ENCODE data around the gene TBXAS1.
A peak's percentile ranks its signal among the peaks of the same experiment; 100 is the strongest.

Gene TBXAS1

GRCh38 chr7:139861803-139862202 is 32.7 kb downstream of the TBXAS1 start:
- H2AFZ ChIP-seq (ENCODE audit: low read length): no peak overlapping the region
- H3F3A ChIP-seq (ENCODE audit: insufficient read depth, low read length): no peaks in the 10 kb centered on the region; the same call in 1 of the 2 replicates
- no peak overlapping the region for H3K4me2 ChIP-seq (ENCODE audit: low read depth, low read length)
- no peaks in the 10 kb centered on the region for H3K36me3 ChIP-seq (replicated peaks; ENCODE audit: insufficient read depth, low read length)
- TF ChIP-seq EZH2phosphoT487 (IDR thresholded peaks at IDR 0.05; ENCODE audit: low read length) (no peak), CTCF (IDR thresholded peaks at IDR 0.05; ENCODE audit: low read length) (no peak)
- H4K20me1 ChIP-seq (ENCODE audit: insufficient read depth, low read length): no peaks in the 10 kb centered on the region
- no peaks in the 10 kb centered on the region for H3K9me2 ChIP-seq (replicated peaks; ENCODE audit: insufficient read depth, low read length)
- DNase-seq: no peak
- H3K4me1 ChIP-seq (ENCODE audit: low read length): 0 out of 2 replicates have a peak, but pooled peaks cover 4% of the 10 kb centered on the region
- H3K79me2 ChIP-seq (ENCODE audit: low read length): no peaks in the 10 kb centered on the region
- no peaks in the 10 kb centered on the region for H3K27me3 ChIP-seq (replicated peaks; ENCODE audit: insufficient read depth, low read length)
- no peak overlapping the region for H3K27ac ChIP-seq (ENCODE audit: low read length)
- H3K9ac ChIP-seq (ENCODE audit: low read length): no peak overlapping the region
- no peak overlapping the region for H3K4me3 ChIP-seq (ENCODE audit: low read length)
- H3K9me3 ChIP-seq (replicated peaks; ENCODE audit: insufficient read depth, low read length): 0 out of 2 replicates have a peak, but pooled peaks cover 6% of the 10 kb centered on the region

- H3K9me3 ChIP-seq (replicated peaks; ENCODE audit: insufficient read depth, low read length): 0 out of 2 replicates have a peak, but pooled peaks cover 6% of the 10 kb centered on the region
- H4K20me1 ChIP-seq (ENCODE audit: insufficient read depth, low read length): no peaks in the 10 kb centered on the region
- peaks cover 7% of the 10 kb centered on the region for H3K4me1 ChIP-seq (ENCODE audit: low read length)
- TF ChIP-seq EZH2phosphoT487 (IDR thresholded peaks at IDR 0.05; ENCODE audit: low read length): no peak
- no peak for TF ChIP-seq CTCF (IDR thresholded peaks at IDR 0.05; ENCODE audit: low read length)
- no peak for TF ChIP-seq EZH2 (optimal IDR thresholded peaks at IDR 0.05; ENCODE audit: low read depth, low read length)
- H3K27me3 ChIP-seq (replicated peaks; ENCODE audit: insufficient read depth, low read length): no peaks in the 10 kb centered on the region
- H2AFZ ChIP-seq (ENCODE audit: low read length): no peak overlapping the region
- no peak overlapping the region for H3K9ac ChIP-seq (ENCODE audit: low read length)
- no peaks in the 10 kb centered on the region for H3K36me3 ChIP-seq (replicated peaks; ENCODE audit: insufficient read depth, low read length)
- no peak overlapping the region for H3K4me3 ChIP-seq (ENCODE audit: low read length)
- H3K27ac ChIP-seq (ENCODE audit: low read length): no peak overlapping the region
- H3K79me2 ChIP-seq (ENCODE audit: low read length): no peaks in the 10 kb centered on the region
- H3K4me2 ChIP-seq (ENCODE audit: low read depth, low read length): no peak overlapping the region
- DNase-seq: no peak
- no peaks in the 10 kb centered on the region for H3K9me2 ChIP-seq (replicated peaks; ENCODE audit: insufficient read depth, low read length)
- H3F3A ChIP-seq (ENCODE audit: insufficient read depth, low read length): 0 out of 2 replicates have a peak, but pooled peaks cover 2% of the 10 kb centered on the region
These were observed 37.2 kb downstream of the TBXAS1 start for GRCh38 chr7:139866047-139866837.

GRCh38 chr7:139867847-139868246 is 38.8 kb downstream of the TBXAS1 start:
- Histone ChIP-seq H3K27ac (ENCODE audit: low read length) (peak overlapping the region; percentile 32; the same call in 1 of the 2 replicates), H3F3A (ENCODE audit: insufficient read depth, low read length) (0 out of 2 replicates have a peak, but pooled peaks cover 2% of the 10 kb centered on the region), H4K20me1 (ENCODE audit: insufficient read depth, low read length) (no peaks in the 10 kb centered on the region), H3K9me3 (replicated peaks; ENCODE audit: insufficient read depth, low read length) (0 out of 2 replicates have a peak, but pooled peaks cover 6% of the 10 kb centered on the region), H3K79me2 (ENCODE audit: low read length) (no peaks in the 10 kb centered on the region), H3K36me3 (replicated peaks; ENCODE audit: insufficient read depth, low read length) (no peaks in the 10 kb centered on the region), H3K4me1 (ENCODE audit: low read length) (peaks cover 7% of the 10 kb centered on the region), H3K27me3 (replicated peaks; ENCODE audit: insufficient read depth, low read length) (no peaks in the 10 kb centered on the region), H3K4me2 (ENCODE audit: low read depth, low read length) (peak overlapping the region; percentile 48), H3K9me2 (replicated peaks; ENCODE audit: insufficient read depth, low read length) (no peaks in the 10 kb centered on the region), H3K4me3 (ENCODE audit: low read length) (peak overlapping the region; percentile 24), H3K9ac (ENCODE audit: low read length) (no peak overlapping the region), H2AFZ (ENCODE audit: low read length) (peak overlapping the region; percentile 0; the same call in 1 of the 2 replicates)
- no peak for TF ChIP-seq EZH2phosphoT487 (IDR thresholded peaks at IDR 0.05; ENCODE audit: low read length)
- no peak for TF ChIP-seq CTCF (IDR thresholded peaks at IDR 0.05; ENCODE audit: low read length)
- TF ChIP-seq EZH2 (optimal IDR thresholded peaks at IDR 0.05; ENCODE audit: low read depth, low read length): no peak
- peak; percentile 89 for DNase-seq
